GM23338 (cell line): Measurements from ENCODE around the gene KCNAB2.

Experiments used
- POLR2AphosphoS5 ChIP-seq: IDR thresholded peaks from 2 replicates; pipeline ENCODE4 v1.6.1; 2016; ENCODE audit warnings: antibody characterized with exemption, low read depth
- TF ChIP-seq, protein P1 (sequence below), 2 experiments: fragments of 200-600 bp in 1 of 2; sonication (generic) in 1 of 2; conservative IDR thresholded peaks; 2 replicates each; pipeline versions ENCODE4 v1.5.1 to v1.6.1; 2016 to 2017; ENCODE audit warnings: antibody characterized with exemption in 2 of 2, low read depth in 2 of 2, mild to moderate bottlenecking in 2 of 2, moderate library complexity in 1 of 2
- TF ChIP-seq, protein P2 (sequence below): IDR thresholded peaks from one replicate; pipeline ENCODE4 v1.6.1; 2018; ENCODE audit warnings: antibody characterized with exemption; ENCODE audit not compliant: unreplicated experiment

DNA sequence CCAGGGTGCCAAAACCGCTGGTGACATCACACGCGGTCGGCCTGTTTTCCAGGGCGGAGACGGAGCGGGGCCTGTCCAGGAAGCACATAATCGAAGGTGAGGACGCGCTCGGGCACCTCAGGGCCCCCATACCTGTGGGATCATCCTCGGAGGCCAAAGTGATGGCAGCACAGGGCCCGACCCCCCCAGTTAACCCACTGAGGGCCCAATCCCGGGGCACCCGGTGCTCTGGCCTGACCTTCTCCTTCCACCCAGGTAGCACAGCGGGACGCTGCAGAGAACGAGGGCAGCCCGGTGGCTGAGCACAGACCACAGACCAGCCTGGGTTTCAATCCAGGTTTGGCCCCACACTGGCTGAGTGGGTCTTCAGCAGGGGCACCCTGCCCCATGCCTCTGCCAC, 43.3 kb downstream of the KCNAB2 start:
- TF ChIP-seq, protein P1, sequence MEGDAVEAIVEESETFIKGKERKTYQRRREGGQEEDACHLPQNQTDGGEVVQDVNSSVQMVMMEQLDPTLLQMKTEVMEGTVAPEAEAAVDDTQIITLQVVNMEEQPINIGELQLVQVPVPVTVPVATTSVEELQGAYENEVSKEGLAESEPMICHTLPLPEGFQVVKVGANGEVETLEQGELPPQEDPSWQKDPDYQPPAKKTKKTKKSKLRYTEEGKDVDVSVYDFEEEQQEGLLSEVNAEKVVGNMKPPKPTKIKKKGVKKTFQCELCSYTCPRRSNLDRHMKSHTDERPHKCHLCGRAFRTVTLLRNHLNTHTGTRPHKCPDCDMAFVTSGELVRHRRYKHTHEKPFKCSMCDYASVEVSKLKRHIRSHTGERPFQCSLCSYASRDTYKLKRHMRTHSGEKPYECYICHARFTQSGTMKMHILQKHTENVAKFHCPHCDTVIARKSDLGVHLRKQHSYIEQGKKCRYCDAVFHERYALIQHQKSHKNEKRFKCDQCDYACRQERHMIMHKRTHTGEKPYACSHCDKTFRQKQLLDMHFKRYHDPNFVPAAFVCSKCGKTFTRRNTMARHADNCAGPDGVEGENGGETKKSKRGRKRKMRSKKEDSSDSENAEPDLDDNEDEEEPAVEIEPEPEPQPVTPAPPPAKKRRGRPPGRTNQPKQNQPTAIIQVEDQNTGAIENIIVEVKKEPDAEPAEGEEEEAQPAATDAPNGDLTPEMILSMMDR (conservative IDR thresholded peaks at IDR 0.05; ENCODE audit: low read depth in 2 of 2): no peak
- TF ChIP-seq, protein P2, sequence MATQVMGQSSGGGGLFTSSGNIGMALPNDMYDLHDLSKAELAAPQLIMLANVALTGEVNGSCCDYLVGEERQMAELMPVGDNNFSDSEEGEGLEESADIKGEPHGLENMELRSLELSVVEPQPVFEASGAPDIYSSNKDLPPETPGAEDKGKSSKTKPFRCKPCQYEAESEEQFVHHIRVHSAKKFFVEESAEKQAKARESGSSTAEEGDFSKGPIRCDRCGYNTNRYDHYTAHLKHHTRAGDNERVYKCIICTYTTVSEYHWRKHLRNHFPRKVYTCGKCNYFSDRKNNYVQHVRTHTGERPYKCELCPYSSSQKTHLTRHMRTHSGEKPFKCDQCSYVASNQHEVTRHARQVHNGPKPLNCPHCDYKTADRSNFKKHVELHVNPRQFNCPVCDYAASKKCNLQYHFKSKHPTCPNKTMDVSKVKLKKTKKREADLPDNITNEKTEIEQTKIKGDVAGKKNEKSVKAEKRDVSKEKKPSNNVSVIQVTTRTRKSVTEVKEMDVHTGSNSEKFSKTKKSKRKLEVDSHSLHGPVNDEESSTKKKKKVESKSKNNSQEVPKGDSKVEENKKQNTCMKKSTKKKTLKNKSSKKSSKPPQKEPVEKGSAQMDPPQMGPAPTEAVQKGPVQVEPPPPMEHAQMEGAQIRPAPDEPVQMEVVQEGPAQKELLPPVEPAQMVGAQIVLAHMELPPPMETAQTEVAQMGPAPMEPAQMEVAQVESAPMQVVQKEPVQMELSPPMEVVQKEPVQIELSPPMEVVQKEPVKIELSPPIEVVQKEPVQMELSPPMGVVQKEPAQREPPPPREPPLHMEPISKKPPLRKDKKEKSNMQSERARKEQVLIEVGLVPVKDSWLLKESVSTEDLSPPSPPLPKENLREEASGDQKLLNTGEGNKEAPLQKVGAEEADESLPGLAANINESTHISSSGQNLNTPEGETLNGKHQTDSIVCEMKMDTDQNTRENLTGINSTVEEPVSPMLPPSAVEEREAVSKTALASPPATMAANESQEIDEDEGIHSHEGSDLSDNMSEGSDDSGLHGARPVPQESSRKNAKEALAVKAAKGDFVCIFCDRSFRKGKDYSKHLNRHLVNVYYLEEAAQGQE: no peak
- no peak for TF ChIP-seq POLR2AphosphoS5
